GM12878 (cell line): ENCODE data around the gene TRIM25. TPM values are rescaled to one million over a fixed set of nuclear protein-coding genes. Genes with fewer than 3 reads are reported as not detected.

ENCODE experiments used
- ATAC-seq: fragments of 200-7000 bp; cut with Tn5 transposase; 3 replicates; pipeline ENCODE4 v1.9.1; 2020; ENCODE audit warnings: mild to moderate bottlenecking, moderate library complexity
- BruUV-seq: library from RNA; stranded (reverse); fragments of 400-500 nt; replicated peaks from 2 replicates; lab custom pipeline; 2021; lab: Mats Ljungman, UMichigan
- CTCF ChIA-PET: fragments of 300-600 bp; sonication (Branson Sonifier 250); formaldehyde crosslinking; extraction: SDS; loops from one replicate; lab custom pipeline; 2021; ENCODE audit warnings: inconsistent platforms; lab: Yijun Ruan, JAX
- POLR2A ChIA-PET: fragments of 350-600 bp; formaldehyde crosslinking; extraction: SDS; loops from one replicate; lab custom pipeline; 2021; ENCODE audit warnings: inconsistent platforms; lab: Charles Lee
- RAD21 ChIA-PET: fragments of 300-600 bp; sonication (Branson Sonifier 250); formaldehyde crosslinking; loops from one replicate; lab custom pipeline; 2023; ENCODE audit warnings: antibody characterized with exemption; ENCODE audit not compliant: unreplicated experiment; lab: Charles Lee
- SMC1A ChIA-PET: fragments of 300-600 bp; sonication (Branson Sonifier 250); formaldehyde crosslinking; loops from one replicate; lab custom pipeline; 2023; ENCODE audit not compliant: unreplicated experiment, uncharacterized antibody; lab: Charles Lee
- DNase-seq: peaks from one replicate; pipeline ENCODE4 v3.0.0-alpha.2; 2011; ENCODE audit warnings: low read depth, low spot score
- FAIRE-seq: peaks from 3 replicates; lab custom pipeline; 2011; peaks lifted over from hg19 to GRCh38; lab: Jason Lieb, UNC
- H2AFZ ChIP-seq: 2 replicates; pipeline ENCODE4 v1.6.0; 2011; ENCODE audit warnings: low read depth, low read length, control low read depth; ENCODE audit not compliant: control insufficient read depth
- H3K27ac ChIP-seq: 2 replicates; pipeline ENCODE4 v1.5.1; 2011; ENCODE audit warnings: control low read depth; ENCODE audit not compliant: control insufficient read depth, insufficient read depth
- H3K27me3 ChIP-seq, 2 experiments: replicated peaks in 1 of 2; 2 replicates each; pipeline versions ENCODE4 v1.6.0 to v1.6.1; 2011; ENCODE audit warnings: low read length in 1 of 2; ENCODE audit not compliant: control insufficient read depth in 2 of 2, insufficient read depth in 2 of 2
- H3K36me3 ChIP-seq, 2 experiments: 2 replicates each; pipeline ENCODE4 v1.5.1; 2011; ENCODE audit warnings: low read length in 1 of 2; ENCODE audit not compliant: control insufficient read depth in 2 of 2, insufficient read depth in 2 of 2
- H3K4me1 ChIP-seq: 2 replicates; pipeline ENCODE4 v1.6.1; 2011; ENCODE audit warnings: mild to moderate bottlenecking, low read length, moderate library complexity, mixed read lengths; ENCODE audit not compliant: control insufficient read depth, insufficient read depth
- H3K4me2 ChIP-seq: 2 replicates; pipeline ENCODE4 v1.6.0; 2011; ENCODE audit warnings: control low read depth; ENCODE audit not compliant: control insufficient read depth, insufficient read depth
- H3K4me3 ChIP-seq: fragments of 200-600 bp; sonication (generic); 2 replicates; pipeline ENCODE4 v1.5.1; 2016
- H3K79me2 ChIP-seq: 2 replicates; pipeline ENCODE4 v1.6.0; 2011; ENCODE audit warnings: low read length; ENCODE audit not compliant: control insufficient read depth, insufficient read depth
- H3K9ac ChIP-seq: 2 replicates; pipeline ENCODE4 v1.8.0; 2011; ENCODE audit warnings: low read length, control low read depth, mixed read lengths; ENCODE audit not compliant: control insufficient read depth, insufficient read depth
- H3K9me3 ChIP-seq: replicated peaks from 3 replicates; pipeline ENCODE4 v1.5.1; 2011; ENCODE audit warnings: mild to moderate bottlenecking, low read length; ENCODE audit not compliant: control insufficient read depth, insufficient read depth
- H4K20me1 ChIP-seq: 2 replicates; pipeline ENCODE4 v1.6.0; 2011; ENCODE audit not compliant: control insufficient read depth, insufficient read depth
- KDM1A ChIP-seq: fragments of 200-600 bp; sonication (generic); IDR thresholded peaks from 2 replicates; pipeline ENCODE4 v1.6.1; 2016; ENCODE audit warnings: borderline replicate concordance
- MYC ChIP-seq: IDR thresholded peaks from 2 replicates; pipeline ENCODE4 v1.6.1; 2011; ENCODE audit warnings: mild to moderate bottlenecking, low read length, moderate library complexity, inconsistent platforms; ENCODE audit not compliant: insufficient read depth, insufficient replicate concordance, insufficient read length, severe bottlenecking
- SREBF1 ChIP-seq: IDR thresholded peaks from 2 replicates; pipeline ENCODE4 v1.6.1; 2012; ENCODE audit warnings: mild to moderate bottlenecking, low read length
- SREBF2 ChIP-seq: IDR thresholded peaks from 2 replicates; pipeline ENCODE4 v1.6.1; 2012; ENCODE audit warnings: mild to moderate bottlenecking, low read length
- SUZ12 ChIP-seq: fragments of 200-600 bp; sonication (generic); IDR thresholded peaks from one replicate; pipeline ENCODE4 v1.6.1; 2018; ENCODE audit warnings: antibody characterized with exemption, mild to moderate bottlenecking; ENCODE audit not compliant: unreplicated experiment
- TBL1XR1 ChIP-seq: IDR thresholded peaks from 2 replicates; pipeline ENCODE4 v1.6.1; 2012; ENCODE audit warnings: low read depth, low read length, improper control_type of control experiment
- YY1 ChIP-seq: IDR thresholded peaks from 2 replicates; pipeline ENCODE4 v1.6.1; 2011; ENCODE audit warnings: low read depth, mild to moderate bottlenecking, low read length
- WGBS: methylation state at CpG from one replicate; pipeline ENCODE4 v1.1.6; 2016; ENCODE audit warnings: low lambda C conversion rate; ENCODE audit not compliant: insufficient replicate concordance, insufficient coverage; ENCODE audit errors: missing lambda C conversion rate; 5-methylcytosine and 5-hydroxymethylcytosine counted together
- in situ Hi-C: fragments of 300-500 bp; cut with MboI; formaldehyde crosslinking; loops from 9 replicates; pipeline ENCODE4 v1.14.3; 2018; ENCODE audit warnings: mixed read lengths
- intact Hi-C: fragments of 100-400 bp; cut with micrococcal nuclease; formaldehyde crosslinking; loops from one replicate; pipeline ENCODE4 v1.14.2; 2022; ENCODE audit not compliant: unreplicated experiment
- polyA plus RNA-seq, 11 experiments: library from polyadenylated mRNA; depleted of rRNA in 4 of 11; unstranded in 6 of 11; stranded (reverse) in 5 of 11; fragments of >200 nt; fragmentation: Nextera tagmentation in 4 of 11; fragmentation: Illumina TruSeq in 1 of 11; extraction: Ambion mirVana in 4 of 11; extraction: Trizol in 1 of 11; gene quantifications; 1 replicate in 1 of 11; 2 replicates in 10 of 11; pipeline versions ENCODE4 v1.2.1 to v1.2.3, GENCODE V29; 2011 to 2016; ENCODE audit warnings: inconsistent platforms in 2 of 11, missing spikeins in 2 of 11, low read depth in 1 of 11
- total RNA-seq, 4 experiments: library from RNA; depleted of rRNA in 3 of 4; stranded (reverse); fragments of >200 nt in 3 of 4; fragmentation: Illumina TruSeq in 1 of 4; extraction: Trizol in 1 of 4; gene quantifications; 2 replicates each; pipeline versions ENCODE4 v1.2.1 to v1.2.3, GENCODE V29; 2013 to 2021
- TF ChIP-seq, protein P1 (sequence below): IDR thresholded peaks from 2 replicates; pipeline ENCODE4 v1.6.1; 2012; ENCODE audit warnings: low read depth, low read length, improper control_type of control experiment

TRIM25 gene
- total and polyA plus RNA-seq, 10 of the 15 experiments (the other 5 are each of a cell fraction or from before 2014, with no cell fraction given) = 10.5 to 123 (median 51.3) TPM

- peaks cover 0 to 10% of the 10 kb centered on the region in 2 experiments; a peak in 1 of 4 replicates for H3K36me3 ChIP-seq
- no peaks in the 10 kb centered on the region for H4K20me1 ChIP-seq
- ChIA-PET CTCF (interaction anchor here (1.0 to 4.1 kb wide), 2 partner anchors 113 to 116 kb away, joined by 3 to 19 read pairs; no protein-coding TSS in a partner anchor), POLR2A (no interaction called here), RAD21 (no interaction called here), SMC1A (interaction anchor here (3.4 kb wide), 1 partner anchor 115 kb away, joined by 21 read pairs; no protein-coding TSS in a partner anchor)
- H3K4me2 ChIP-seq = no peak overlapping the region
- no peaks in the 10 kb centered on the region for H3K4me1 ChIP-seq
- no peak overlapping the region for H3K4me3 ChIP-seq
- intact Hi-C loops = no loop called here
- H3K27ac ChIP-seq = no peak overlapping the region
- no peak for ATAC-seq
- H3K9ac ChIP-seq = no peak overlapping the region
- H2AFZ ChIP-seq = no peak overlapping the region
- 90% methylated on average over 1 of the region's 1 CpG for WGBS
- no peak for FAIRE-seq
- H3K79me2 ChIP-seq = no peaks in the 10 kb centered on the region
- TF ChIP-seq SREBF2 (no peak), TBL1XR1 (no peak), YY1 (no peak), SUZ12 (no peak), MYC (no peak), SREBF1 (no peak), KDM1A (no peak)
- TF ChIP-seq, protein P1, sequence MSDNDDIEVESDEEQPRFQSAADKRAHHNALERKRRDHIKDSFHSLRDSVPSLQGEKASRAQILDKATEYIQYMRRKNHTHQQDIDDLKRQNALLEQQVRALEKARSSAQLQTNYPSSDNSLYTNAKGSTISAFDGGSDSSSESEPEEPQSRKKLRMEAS = no peak
- no TSS peak for BruUV-seq
- no peaks in the 10 kb centered on the region for H3K27me3 ChIP-seq
- no peak for DNase-seq
- in situ Hi-C loops = no loop called here
- H3K9me3 ChIP-seq = peaks cover 2% of the 10 kb centered on the region; the same call in 2 of the 3 replicates
Observed at GRCh38 chr17:56933868-56934267, 20.0 kb upstream of the TRIM25 start.
